Mesothelial cell of epicardium (in vitro differentiated cells): Measurements from ENCODE around the gene PMFBP1. TPM values are rescaled to one million over a fixed set of nuclear protein-coding genes. Genes with fewer than 3 reads are reported as not detected.

Source experiments
- DNase-seq, 2 experiments: peaks; one replicate each; pipeline ENCODE4 v3.0.0; 2021; ENCODE audit warnings: low spot score in 2 of 2; ENCODE audit not compliant: unreplicated experiment in 2 of 2
- H3K27ac Mint-ChIP-seq: 2 replicates; pipeline ENCODE4 v1.8.0; 2021; ENCODE audit warnings: mixed read lengths
- H3K27me3 Mint-ChIP-seq: 2 replicates; pipeline ENCODE4 v1.8.0; 2021; ENCODE audit warnings: low read depth, mixed read lengths
- H3K36me3 Mint-ChIP-seq: 2 replicates; pipeline ENCODE4 v1.8.0; 2021; ENCODE audit warnings: mixed read lengths
- H3K4me1 Mint-ChIP-seq: 2 replicates; pipeline ENCODE4 v1.8.0; 2021; ENCODE audit warnings: mixed read lengths
- H3K4me3 Mint-ChIP-seq: 2 replicates; pipeline ENCODE4 v1.8.0; 2021; ENCODE audit warnings: mild to moderate bottlenecking, moderate library complexity, mixed read lengths
- H3K9me3 Mint-ChIP-seq: 2 replicates; pipeline ENCODE4 v1.8.0; 2021; ENCODE audit warnings: mixed read lengths
- total RNA-seq: library from RNA; stranded (reverse); gene quantifications from 3 replicates; pipeline ENCODE4 v1.2.1, GENCODE V29; 2021
- TF ChIP-seq, protein P1 (sequence below): fragments of 200-600 bp; sonication (generic); IDR thresholded peaks from one replicate; pipeline ENCODE4 v1.5.0; 2021; ENCODE audit warnings: antibody characterized with exemption; ENCODE audit not compliant: unreplicated experiment

Gene PMFBP1
- total RNA-seq, 1 donor from 2014 or later, result 4.9 TPM

DNA sequence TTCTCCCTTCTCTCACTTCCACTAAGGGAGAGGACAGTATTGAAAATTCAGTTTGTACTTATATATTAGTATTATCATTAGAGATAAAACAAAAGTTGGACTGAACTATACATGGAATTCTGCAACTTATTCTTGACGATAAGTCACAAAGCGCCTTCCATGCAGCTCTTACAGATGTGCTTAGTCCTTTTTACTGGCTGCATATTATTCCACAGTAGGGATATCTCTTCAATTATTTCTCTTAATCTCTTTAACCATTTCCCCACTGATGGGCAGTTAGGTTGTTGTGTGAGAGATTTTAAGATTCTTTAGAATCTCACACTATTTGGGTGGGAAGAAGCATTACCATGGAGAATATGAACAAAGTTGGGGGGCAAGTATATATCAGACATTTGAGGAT lies 32.0 kb downstream of the PMFBP1 start:
- Mint-ChIP-seq H3K4me3 (no peak overlapping the region), H3K4me1 (no peaks in the 10 kb centered on the region), H3K27me3 (no peaks in the 10 kb centered on the region), H3K27ac (no peak overlapping the region), H3K9me3 (no peaks in the 10 kb centered on the region), H3K36me3 (no peaks in the 10 kb centered on the region)
- TF ChIP-seq, protein P1, sequence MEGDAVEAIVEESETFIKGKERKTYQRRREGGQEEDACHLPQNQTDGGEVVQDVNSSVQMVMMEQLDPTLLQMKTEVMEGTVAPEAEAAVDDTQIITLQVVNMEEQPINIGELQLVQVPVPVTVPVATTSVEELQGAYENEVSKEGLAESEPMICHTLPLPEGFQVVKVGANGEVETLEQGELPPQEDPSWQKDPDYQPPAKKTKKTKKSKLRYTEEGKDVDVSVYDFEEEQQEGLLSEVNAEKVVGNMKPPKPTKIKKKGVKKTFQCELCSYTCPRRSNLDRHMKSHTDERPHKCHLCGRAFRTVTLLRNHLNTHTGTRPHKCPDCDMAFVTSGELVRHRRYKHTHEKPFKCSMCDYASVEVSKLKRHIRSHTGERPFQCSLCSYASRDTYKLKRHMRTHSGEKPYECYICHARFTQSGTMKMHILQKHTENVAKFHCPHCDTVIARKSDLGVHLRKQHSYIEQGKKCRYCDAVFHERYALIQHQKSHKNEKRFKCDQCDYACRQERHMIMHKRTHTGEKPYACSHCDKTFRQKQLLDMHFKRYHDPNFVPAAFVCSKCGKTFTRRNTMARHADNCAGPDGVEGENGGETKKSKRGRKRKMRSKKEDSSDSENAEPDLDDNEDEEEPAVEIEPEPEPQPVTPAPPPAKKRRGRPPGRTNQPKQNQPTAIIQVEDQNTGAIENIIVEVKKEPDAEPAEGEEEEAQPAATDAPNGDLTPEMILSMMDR, result no peak
- no peak for DNase-seq

DNA sequence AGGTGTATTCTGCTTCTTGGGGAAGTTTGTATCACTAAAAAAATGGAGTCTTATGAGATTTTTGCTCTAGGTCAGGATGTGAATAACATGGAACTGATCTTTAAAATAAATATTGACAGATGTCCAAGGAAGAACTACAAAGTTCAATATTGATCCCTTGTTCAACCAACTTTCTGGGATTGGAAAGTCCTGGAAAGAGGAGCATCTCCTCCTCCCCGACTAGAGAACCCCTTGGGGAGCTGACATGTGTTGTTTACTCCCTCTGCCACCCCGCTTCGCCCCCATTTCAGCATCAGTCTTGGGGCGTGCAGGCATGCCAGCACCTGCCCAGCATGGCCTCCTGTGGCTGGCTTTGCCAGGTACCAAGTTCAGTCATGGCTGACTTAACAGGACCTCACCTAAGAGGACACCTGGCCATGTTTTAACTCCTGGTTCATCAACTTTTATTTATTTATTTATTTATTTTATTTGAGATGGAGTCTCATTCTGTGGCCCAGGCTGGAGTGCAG lies 33.8 kb downstream of the PMFBP1 start:
- H3K4me3 Mint-ChIP-seq, result no peak overlapping the region
- no peaks in the 10 kb centered on the region for H3K9me3 Mint-ChIP-seq
- H3K27ac Mint-ChIP-seq, result no peak overlapping the region
- H3K27me3 Mint-ChIP-seq, result no peaks in the 10 kb centered on the region
- DNase-seq, result no peak
- no peaks in the 10 kb centered on the region for H3K36me3 Mint-ChIP-seq
- H3K4me1 Mint-ChIP-seq, result no peaks in the 10 kb centered on the region
- TF ChIP-seq, protein P1, result no peak

DNA sequence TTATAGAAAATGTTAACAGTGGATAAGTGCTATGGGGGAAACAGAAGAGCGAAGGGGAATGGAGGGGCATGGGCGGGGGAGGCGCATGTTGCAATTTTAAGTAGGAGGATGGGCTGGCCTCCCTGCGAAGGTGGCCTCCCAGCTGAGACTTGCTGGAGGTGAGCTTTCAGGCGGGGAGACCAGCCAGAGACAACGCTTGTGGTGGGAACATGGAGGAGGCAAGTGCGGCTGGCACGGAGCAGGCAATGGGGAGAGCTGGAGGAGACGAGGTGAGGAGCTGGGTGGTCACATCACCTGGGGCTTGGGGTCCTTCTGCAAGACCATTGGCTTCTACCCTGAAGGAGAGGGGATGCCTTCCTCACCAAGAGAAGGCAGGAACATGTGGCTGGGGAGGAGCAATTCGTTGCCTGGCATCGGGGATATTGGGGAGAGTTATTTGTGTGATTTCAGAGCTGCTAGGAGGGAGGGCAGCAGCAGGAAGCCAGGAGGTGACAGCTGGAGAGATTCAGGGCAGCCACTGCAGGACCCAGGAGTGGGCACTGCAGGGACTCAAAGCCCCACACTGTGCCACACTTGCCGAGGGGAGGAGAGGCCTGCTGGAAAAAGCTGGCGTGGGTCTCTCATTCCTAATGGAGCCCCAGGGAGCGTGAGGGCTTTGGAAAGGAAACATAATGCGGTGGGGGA lies 34.4 kb downstream of the PMFBP1 start:
- no peak for DNase-seq
- H3K4me1 Mint-ChIP-seq, result no peaks in the 10 kb centered on the region
- no peak overlapping the region for H3K27ac Mint-ChIP-seq
- TF ChIP-seq, protein P1, result no peak
- H3K27me3 Mint-ChIP-seq, result no peaks in the 10 kb centered on the region
- no peaks in the 10 kb centered on the region for H3K36me3 Mint-ChIP-seq
- no peaks in the 10 kb centered on the region for H3K9me3 Mint-ChIP-seq
- H3K4me3 Mint-ChIP-seq, result no peak overlapping the region

DNA sequence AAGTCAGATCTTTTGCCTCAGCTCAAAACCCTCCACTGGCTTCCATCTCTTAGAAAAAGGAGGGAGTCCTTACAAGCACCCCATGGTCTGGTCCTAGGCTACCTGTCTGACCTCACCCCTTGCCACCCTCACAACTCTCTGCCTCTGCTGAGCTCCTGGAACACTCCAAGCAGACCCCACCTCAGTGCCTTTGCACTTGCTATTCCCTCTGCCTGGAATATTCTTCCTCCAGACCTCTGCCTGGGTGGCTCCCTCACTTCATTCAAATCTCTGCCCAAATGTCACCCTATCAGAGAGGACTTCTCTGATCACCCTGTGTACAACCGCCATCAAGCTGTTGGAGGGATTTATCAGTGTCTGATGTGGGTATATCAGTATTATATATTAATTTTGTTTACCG lies 37.4 kb downstream of the PMFBP1 start:
- no peaks in the 10 kb centered on the region for H3K9me3 Mint-ChIP-seq

DNA sequence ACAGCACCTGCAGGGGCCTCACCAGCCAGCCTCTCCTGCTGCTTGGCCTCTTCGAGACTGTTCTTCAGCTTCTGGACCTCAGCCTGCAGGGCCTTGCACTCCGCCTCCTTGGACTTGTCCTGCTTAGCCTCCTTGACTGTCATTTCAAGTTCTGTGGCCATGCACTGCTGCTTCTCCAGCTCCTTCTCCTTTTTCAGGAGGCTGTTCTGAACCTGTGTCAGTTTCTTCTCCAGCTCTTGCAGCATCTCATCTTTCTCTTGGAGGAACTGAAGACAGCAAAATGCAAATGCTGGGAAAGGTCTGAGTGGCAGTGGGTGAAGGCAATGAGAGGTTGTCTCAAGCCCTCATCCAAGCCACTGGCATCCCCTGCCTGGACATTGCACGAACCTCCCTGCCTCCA lies 39.2 kb downstream of the PMFBP1 start:
- H3K4me1 Mint-ChIP-seq, result peaks cover 10% of the 10 kb centered on the region
- H3K27me3 Mint-ChIP-seq, result no peaks in the 10 kb centered on the region
- no peak overlapping the region for H3K27ac Mint-ChIP-seq
- H3K9me3 Mint-ChIP-seq, result no peaks in the 10 kb centered on the region
- TF ChIP-seq, protein P1, result no peak
- no peak overlapping the region for H3K4me3 Mint-ChIP-seq
- no peaks in the 10 kb centered on the region for H3K36me3 Mint-ChIP-seq
- DNase-seq, result no peak

More for the DNA sequence above, 37.4 kb downstream of the PMFBP1 start:
- TF ChIP-seq, protein P1, result no peak
- Mint-ChIP-seq H3K4me3 (no peak overlapping the region), H3K4me1 (peaks cover 10% of the 10 kb centered on the region), H3K27ac (no peak overlapping the region), H3K36me3 (no peaks in the 10 kb centered on the region), H3K27me3 (no peaks in the 10 kb centered on the region)
- no peak for DNase-seq
